K562 (cell line): ENCODE data around the gene PMPCA. TPM values are rescaled to one million over a fixed set of nuclear protein-coding genes. Genes with fewer than 3 reads are reported as not detected.

ENCODE experiments used
- ATAC-seq: fragments of 200-7000 bp; cut with Tn5 transposase; 3 replicates; pipeline ENCODE4 v1.9.1; 2020; ENCODE audit warnings: moderate library complexity
- BruUV-seq: library from RNA; stranded (reverse); fragments of 400-500 nt; replicated peaks from 2 replicates; lab custom pipeline; 2021; lab: Mats Ljungman, UMichigan
- CTCF ChIA-PET: fragments of 300-600 bp; formaldehyde crosslinking; extraction: SDS; loops from one replicate; lab custom pipeline; 2021; ENCODE audit warnings: low intra/inter-chr PET ratio; lab: Yijun Ruan, JAX
- POLR2A ChIA-PET: fragments of 300-600, 350-650 bp; sonication (Branson Sonifier 250); formaldehyde crosslinking; extraction: SDS; loops from one replicate; lab custom pipeline; 2021; ENCODE audit warnings: antibody characterized with exemption, inconsistent platforms; lab: Yijun Ruan, JAX
- DNase-seq, 4 experiments: peaks; one replicate each; pipeline versions ENCODE4 v3.0.0 to v3.0.0-alpha.2; 2011 to 2018; ENCODE audit warnings: low spot score in 3 of 4, mixed read lengths in 3 of 4; ENCODE audit errors: extremely low read depth in 1 of 4
- FAIRE-seq: peaks from 2 replicates; lab custom pipeline; 2011; peaks lifted over from hg19 to GRCh38; lab: Jason Lieb, UNC
- H2AFZ ChIP-seq: 2 replicates; pipeline ENCODE4 v1.6.0; 2011; ENCODE audit warnings: low read depth, low read length, control low read depth, inconsistent platforms
- H3K27ac ChIP-seq: fragments of 200-600 bp; 3 replicates; pipeline ENCODE4 v1.8.0; 2011; ENCODE audit warnings: low read depth, mild to moderate bottlenecking, control low read depth, inconsistent platforms, low read length, moderate library complexity, mixed read lengths; ENCODE audit errors: extremely low read depth
- H3K27me3 ChIP-seq, 2 experiments: fragments of 300-600 bp in 1 of 2; 2 replicates in 1 of 2; 3 replicates in 1 of 2; pipeline versions ENCODE4 v1.6.0 to v1.8.0; 2011; ENCODE audit warnings: inconsistent platforms in 2 of 2, low read length in 2 of 2, mild to moderate bottlenecking in 1 of 2, mixed read lengths in 1 of 2, moderate library complexity in 1 of 2; ENCODE audit not compliant: control insufficient read depth in 2 of 2, insufficient read depth in 2 of 2
- H3K36me3 ChIP-seq: fragments of 300-600 bp; 3 replicates; pipeline ENCODE4 v1.8.0; 2011; ENCODE audit warnings: mild to moderate bottlenecking, low read length, inconsistent platforms; ENCODE audit not compliant: control insufficient read depth, insufficient read depth
- H3K4me1 ChIP-seq, 2 experiments: fragments of 200-600 bp in 1 of 2; replicated peaks in 1 of 2; 2 replicates in 1 of 2; 3 replicates in 1 of 2; pipeline versions ENCODE4 v1.5.1 to v1.8.0; 2011; ENCODE audit warnings: inconsistent platforms in 2 of 2, low read length in 2 of 2, mild to moderate bottlenecking in 1 of 2, mixed read lengths in 1 of 2, moderate library complexity in 1 of 2; ENCODE audit not compliant: control insufficient read depth in 2 of 2, insufficient read depth in 2 of 2
- H3K4me2 ChIP-seq: 2 replicates; pipeline ENCODE4 v1.6.1; 2011; ENCODE audit warnings: low read length, control low read depth, inconsistent platforms, mixed read lengths; ENCODE audit not compliant: insufficient read depth
- H3K4me3 ChIP-seq: fragments of 200-600 bp; sonication (generic), shearing (Covaris generic); 2 replicates; pipeline ENCODE4 v1.5.1; 2016; ENCODE audit warnings: control low read depth, inconsistent platforms
- H3K79me2 ChIP-seq: fragments of 200-600 bp; 3 replicates; pipeline ENCODE4 v1.8.0; 2011; ENCODE audit warnings: low read length, inconsistent platforms; ENCODE audit not compliant: control insufficient read depth, insufficient read depth
- H3K9ac ChIP-seq, 2 experiments: 2 replicates each; pipeline versions ENCODE4 v1.6.0 to v1.6.1; 2011; ENCODE audit warnings: low read depth in 2 of 2, low read length in 2 of 2, control low read depth in 1 of 2, inconsistent platforms in 1 of 2, mild to moderate bottlenecking in 1 of 2, mixed read lengths in 1 of 2; ENCODE audit not compliant: insufficient read depth in 1 of 2
- H3K9me1 ChIP-seq: one replicate; pipeline ENCODE4 v1.6.0; 2011; ENCODE audit warnings: inconsistent platforms, mild to moderate bottlenecking, low read length, moderate library complexity; ENCODE audit not compliant: control insufficient read depth, insufficient read depth
- H3K9me3 ChIP-seq: replicated peaks from 2 replicates; pipeline ENCODE4 v1.5.1; 2011; ENCODE audit warnings: low read depth, low read length, inconsistent platforms; ENCODE audit not compliant: control insufficient read depth, insufficient read depth
- H4K20me1 ChIP-seq: replicated peaks from 2 replicates; pipeline ENCODE4 v1.6.1; 2011; ENCODE audit warnings: low read length, inconsistent platforms, mixed read lengths; ENCODE audit not compliant: control insufficient read depth, insufficient read depth
- BACH1 ChIP-seq: fragments of 200-800 bp; sonication (Bioruptor generic); IDR thresholded peaks from 2 replicates; pipeline ENCODE4 v1.6.1; 2016; ENCODE audit warnings: missing genetic modification characterization, missing compliant biosample characterization
- CSDE1 ChIP-seq, 2 experiments: fragments of 450-650 bp; IDR thresholded peaks; 2 replicates each; pipeline ENCODE4 v1.6.1; 2016; ENCODE audit warnings: mild to moderate bottlenecking in 1 of 2
- ETV5 ChIP-seq: sonication (generic); formaldehyde crosslinking; IDR thresholded peaks from 2 replicates; pipeline ENCODE4 v1.4.0; 2020; ENCODE audit warnings: low read depth, mild to moderate bottlenecking, missing genetic modification reagents
- GABPB2 ChIP-seq: fragments of 250-450 bp; sonication (Bioruptor Pico); conservative IDR thresholded peaks from 2 replicates; pipeline ENCODE4 v1.5.1; 2021; ENCODE audit warnings: mild to moderate bottlenecking
- MXI1 ChIP-seq: IDR thresholded peaks from 2 replicates; pipeline ENCODE4 v1.6.1; 2011; ENCODE audit warnings: low read depth, mild to moderate bottlenecking, improper control_type of control experiment, low read length
- NUFIP1 ChIP-seq: fragments of 450-650 bp; IDR thresholded peaks from 2 replicates; pipeline ENCODE4 v1.6.1; 2018; ENCODE audit not compliant: partially characterized antibody
- POLR2A ChIP-seq: fragments of 450-650 bp; conservative IDR thresholded peaks from 2 replicates; pipeline ENCODE4 v1.6.1; 2016
- RBFOX2 ChIP-seq: fragments of 200-400 bp; formaldehyde crosslinking; IDR thresholded peaks from 2 replicates; pipeline ENCODE4 v1.6.1; 2017; ENCODE audit warnings: low read depth, mild to moderate bottlenecking, low read length, moderate library complexity
- XRCC4 ChIP-seq: IDR thresholded peaks from one replicate; pipeline ENCODE4 v1.6.1; 2011; ENCODE audit not compliant: insufficient read depth, insufficient read length; ENCODE audit errors: extremely low read depth
- ZNF764 ChIP-seq: fragments of 250-450 bp; sonication (Bioruptor Pico); IDR thresholded peaks from 2 replicates; pipeline ENCODE4 v1.4.0; 2020; ENCODE audit warnings: low read depth, mild to moderate bottlenecking, moderate library complexity
- WGBS: fragments of 100-300 bp; shearing (Covaris generic); methylation state at CpG from one replicate; pipeline ENCODE4 v1.1.6; 2016; ENCODE audit warnings: low coverage, mixed read lengths; ENCODE audit not compliant: insufficient coverage; ENCODE audit errors: missing lambda C conversion rate; 5-methylcytosine and 5-hydroxymethylcytosine counted together
- in situ Hi-C: fragments of 300-500 bp; cut with MboI; formaldehyde crosslinking; loops from 4 replicates; pipeline ENCODE4 v1.15.0; 2018; ENCODE audit warnings: inconsistent platforms, mixed read lengths
- intact Hi-C: fragments of 100-400 bp; cut with micrococcal nuclease; formaldehyde crosslinking; loops from 2 replicates; pipeline ENCODE4 v1.14.2; 2022
- polyA plus RNA-seq, 8 experiments: library from polyadenylated mRNA; depleted of rRNA in 4 of 8; stranded (reverse) in 5 of 8; unstranded in 3 of 8; fragments of >200 nt; fragmentation: Nextera tagmentation in 2 of 8; fragmentation: Illumina TruSeq in 1 of 8; extraction: Ambion mirVana in 2 of 8; extraction: Trizol in 1 of 8; gene quantifications; 2 replicates each; pipeline versions ENCODE4 v1.2.1 to v1.2.3, GENCODE V29; 2011 to 2014; ENCODE audit warnings: inconsistent platforms in 1 of 8, missing spikeins in 1 of 8
- total RNA-seq, 7 experiments: library from RNA; depleted of rRNA in 6 of 7; stranded (reverse); fragments of >200 nt in 6 of 7; fragmentation: Illumina TruSeq in 2 of 7; extraction: Trizol in 2 of 7; gene quantifications; 2 replicates each; pipeline versions ENCODE4 v1.2.1 to v1.2.3, GENCODE V29; 2011 to 2021; ENCODE audit warnings: low replicate concordance in 1 of 7
- TF ChIP-seq, protein P1 (sequence below): fragments of 200-800 bp; sonication (Bioruptor generic); IDR thresholded peaks from 2 replicates; pipeline ENCODE4 v1.6.1; 2016; ENCODE audit warnings: missing genetic modification characterization, missing compliant biosample characterization

The PMPCA gene
- total and polyA plus RNA-seq, 9 of the 15 experiments (the other 6 are each of a cell fraction or from before 2014, with no cell fraction given): 23.9 to 143 (median 86.6) TPM

- Histone ChIP-seq H3K4me1 (peaks cover 4 to 23% of the 10 kb centered on the region in 2 experiments; a peak in 3 of 5 replicates), H3K9me3 (no peaks in the 10 kb centered on the region), H3K27ac (no peak overlapping the region), H3K27me3 (no peaks in the 10 kb centered on the region), H4K20me1 (peaks cover 16% of the 10 kb centered on the region), H3K4me3 (no peak overlapping the region), H3K9ac (peak overlapping the region in 1 of 2 experiments; percentile 55; a peak in 1 of 4 replicates), H3K9me1 (peaks cover 11% of the 10 kb centered on the region), H3K36me3 (peaks cover 78% of the 10 kb centered on the region), H3K4me2 (no peak overlapping the region), H3K79me2 (peaks cover 9% of the 10 kb centered on the region), H2AFZ (no peak overlapping the region)
- CTCF ChIA-PET: no interaction called here
- no TSS peak for BruUV-seq
- POLR2A ChIA-PET: interaction anchor here (0.7 to 1.9 kb wide), 2 partner anchors 10 to 20 kb away, joined by 3 to 5 read pairs; no protein-coding TSS in a partner anchor
- in situ Hi-C loops: no loop called here
- intact Hi-C loops: no loop called here
- no peak for FAIRE-seq
- WGBS: 89% methylated on average over 6 of the region's 7 CpGs
- no peak for ATAC-seq
- TF ChIP-seq NUFIP1 (no peak), XRCC4 (no peak), POLR2A (no peak), ZNF764 (CRISPR knock-in tag) (no peak), MXI1 (no peak), CSDE1 (IDR thresholded peaks at IDR 0.05) (no peak), BACH1 (tag) (no peak), ETV5 (CRISPR knock-in tag) (no peak), RBFOX2 (no peak), GABPB2 (CRISPR knock-in tag) (no peak)
- TF ChIP-seq, protein P1, sequence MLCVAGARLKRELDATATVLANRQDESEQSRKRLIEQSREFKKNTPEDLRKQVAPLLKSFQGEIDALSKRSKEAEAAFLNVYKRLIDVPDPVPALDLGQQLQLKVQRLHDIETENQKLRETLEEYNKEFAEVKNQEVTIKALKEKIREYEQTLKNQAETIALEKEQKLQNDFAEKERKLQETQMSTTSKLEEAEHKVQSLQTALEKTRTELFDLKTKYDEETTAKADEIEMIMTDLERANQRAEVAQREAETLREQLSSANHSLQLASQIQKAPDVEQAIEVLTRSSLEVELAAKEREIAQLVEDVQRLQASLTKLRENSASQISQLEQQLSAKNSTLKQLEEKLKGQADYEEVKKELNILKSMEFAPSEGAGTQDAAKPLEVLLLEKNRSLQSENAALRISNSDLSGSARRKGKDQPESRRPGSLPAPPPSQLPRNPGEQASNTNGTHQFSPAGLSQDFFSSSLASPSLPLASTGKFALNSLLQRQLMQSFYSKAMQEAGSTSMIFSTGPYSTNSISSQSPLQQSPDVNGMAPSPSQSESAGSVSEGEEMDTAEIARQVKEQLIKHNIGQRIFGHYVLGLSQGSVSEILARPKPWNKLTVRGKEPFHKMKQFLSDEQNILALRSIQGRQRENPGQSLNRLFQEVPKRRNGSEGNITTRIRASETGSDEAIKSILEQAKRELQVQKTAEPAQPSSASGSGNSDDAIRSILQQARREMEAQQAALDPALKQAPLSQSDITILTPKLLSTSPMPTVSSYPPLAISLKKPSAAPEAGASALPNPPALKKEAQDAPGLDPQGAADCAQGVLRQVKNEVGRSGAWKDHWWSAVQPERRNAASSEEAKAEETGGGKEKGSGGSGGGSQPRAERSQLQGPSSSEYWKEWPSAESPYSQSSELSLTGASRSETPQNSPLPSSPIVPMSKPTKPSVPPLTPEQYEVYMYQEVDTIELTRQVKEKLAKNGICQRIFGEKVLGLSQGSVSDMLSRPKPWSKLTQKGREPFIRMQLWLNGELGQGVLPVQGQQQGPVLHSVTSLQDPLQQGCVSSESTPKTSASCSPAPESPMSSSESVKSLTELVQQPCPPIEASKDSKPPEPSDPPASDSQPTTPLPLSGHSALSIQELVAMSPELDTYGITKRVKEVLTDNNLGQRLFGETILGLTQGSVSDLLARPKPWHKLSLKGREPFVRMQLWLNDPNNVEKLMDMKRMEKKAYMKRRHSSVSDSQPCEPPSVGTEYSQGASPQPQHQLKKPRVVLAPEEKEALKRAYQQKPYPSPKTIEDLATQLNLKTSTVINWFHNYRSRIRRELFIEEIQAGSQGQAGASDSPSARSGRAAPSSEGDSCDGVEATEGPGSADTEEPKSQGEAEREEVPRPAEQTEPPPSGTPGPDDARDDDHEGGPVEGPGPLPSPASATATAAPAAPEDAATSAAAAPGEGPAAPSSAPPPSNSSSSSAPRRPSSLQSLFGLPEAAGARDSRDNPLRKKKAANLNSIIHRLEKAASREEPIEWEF: no peak
- DNase-seq: no peak
These were observed 33.2 kb downstream of the PMPCA start for GRCh38 chr9:136443687-136444086.
